HepG2 (cell line): ENCODE data around the gene ARFGEF3. TPM values are rescaled to one million over a fixed set of nuclear protein-coding genes. Genes with fewer than 3 reads are reported as not detected.

Experiments used
- ATAC-seq: fragments of 200-7000 bp; cut with Tn5 transposase; 3 replicates; pipeline ENCODE4 v1.9.1; 2020; ENCODE audit warnings: mild to moderate bottlenecking, moderate library complexity
- BruUV-seq: library from RNA; stranded (reverse); fragments of 400-500 nt; replicated peaks from 2 replicates; lab custom pipeline; 2021; lab: Mats Ljungman, UMichigan
- CTCF ChIA-PET: fragments of 300-600 bp; formaldehyde crosslinking; extraction: SDS; loops from one replicate; lab custom pipeline; 2021; ENCODE audit warnings: low total read pairs, inconsistent platforms, low intra/inter-chr PET ratio; lab: Yijun Ruan, JAX
- POLR2A ChIA-PET: fragments of 350-600 bp; sonication (Branson Sonifier 250); formaldehyde crosslinking; loops from one replicate; lab custom pipeline; 2020; ENCODE audit warnings: antibody characterized with exemption, inconsistent platforms; lab: Yijun Ruan, JAX
- DNase-seq: peaks from one replicate; pipeline ENCODE4 v3.0.0-alpha.2; 2015; ENCODE audit warnings: low spot score
- FAIRE-seq: peaks from 3 replicates; lab custom pipeline; 2011; peaks lifted over from hg19 to GRCh38; lab: Jason Lieb, UNC
- H2AFZ ChIP-seq: one replicate; pipeline ENCODE4 v1.6.1; 2011; ENCODE audit warnings: low read length, inconsistent platforms
- H3K27ac ChIP-seq: fragments of 300-600 bp; 3 replicates; pipeline ENCODE4 v1.8.0; 2011; ENCODE audit warnings: mixed run types, mild to moderate bottlenecking, mixed read lengths, low read length, inconsistent platforms; ENCODE audit not compliant: insufficient read depth; ENCODE audit errors: extremely low read length
- H3K27me3 ChIP-seq, 2 experiments: fragments of 200-600 bp in 1 of 2; 2 replicates in 1 of 2; 3 replicates in 1 of 2; pipeline versions ENCODE4 v1.6.0 to v1.8.0; 2011; ENCODE audit warnings: low read length in 2 of 2, mild to moderate bottlenecking in 2 of 2, moderate library complexity in 2 of 2, inconsistent platforms in 1 of 2; ENCODE audit not compliant: insufficient read depth in 2 of 2, control insufficient read depth in 1 of 2
- H3K36me3 ChIP-seq, 2 experiments: fragments of 200-600 bp in 1 of 2; replicated peaks in 1 of 2; 2 replicates in 1 of 2; 3 replicates in 1 of 2; pipeline versions ENCODE4 v1.5.1 to v1.8.0; 2011; ENCODE audit warnings: low read length in 2 of 2, inconsistent platforms in 1 of 2; ENCODE audit not compliant: insufficient read depth in 2 of 2, control insufficient read depth in 1 of 2
- H3K4me1 ChIP-seq: 2 replicates; pipeline ENCODE4 v1.5.1; 2012; ENCODE audit warnings: low read length, inconsistent platforms; ENCODE audit not compliant: insufficient read depth
- H3K4me2 ChIP-seq: 2 replicates; pipeline ENCODE4 v1.6.0; 2011; ENCODE audit warnings: low read depth, low read length, inconsistent platforms
- H3K4me3 ChIP-seq, 3 experiments: fragments of 200-600 bp in 1 of 3; sonication (generic), shearing (Covaris generic) in 1 of 3; replicated peaks in 1 of 3; 2 replicates each; pipeline ENCODE4 v1.5.1; 2011 to 2016; ENCODE audit warnings: low read length in 3 of 3, inconsistent platforms in 2 of 3, low read depth in 2 of 3, mild to moderate bottlenecking in 2 of 3, control low read depth in 1 of 3, mixed read lengths in 1 of 3; ENCODE audit not compliant: insufficient read depth in 1 of 3
- H3K79me2 ChIP-seq: one replicate; pipeline ENCODE4 v1.6.1; 2011; ENCODE audit warnings: low read length, inconsistent platforms; ENCODE audit not compliant: insufficient read depth
- H3K9ac ChIP-seq: 2 replicates; pipeline ENCODE4 v1.6.0; 2011; ENCODE audit warnings: mild to moderate bottlenecking, low read depth, low read length, inconsistent platforms; ENCODE audit not compliant: insufficient read depth
- H3K9me3 ChIP-seq: 2 replicates; pipeline ENCODE4 v1.5.1; 2012; ENCODE audit warnings: mild to moderate bottlenecking, low read length
- H4K20me1 ChIP-seq: 2 replicates; pipeline ENCODE4 v1.6.0; 2011; ENCODE audit warnings: inconsistent platforms, mild to moderate bottlenecking, low read length, moderate library complexity; ENCODE audit not compliant: insufficient read depth
- CBX5 ChIP-seq: sonication (generic); formaldehyde crosslinking; IDR thresholded peaks from 2 replicates; pipeline ENCODE4 v1.4.0; 2020; ENCODE audit warnings: missing genetic modification reagents, borderline replicate concordance
- DDIT3 ChIP-seq: sonication (generic); formaldehyde crosslinking; IDR thresholded peaks from 2 replicates; pipeline ENCODE4 v1.4.0; 2020; ENCODE audit warnings: mild to moderate bottlenecking, missing genetic modification reagents
- FLYWCH1 ChIP-seq: sonication (generic); formaldehyde crosslinking; IDR thresholded peaks from 2 replicates; pipeline ENCODE4 v1.8.1; 2023; ENCODE audit warnings: mild to moderate bottlenecking, missing genetic modification reagents
- FOSL2 ChIP-seq: sonication (generic); formaldehyde crosslinking; IDR thresholded peaks from 2 replicates; pipeline ENCODE4 v1.4.0; 2020; ENCODE audit warnings: missing genetic modification reagents
- FOXK2 ChIP-seq: fragments of 450-650 bp; IDR thresholded peaks from 2 replicates; pipeline ENCODE4 v1.6.1; 2016
- GZF1 ChIP-seq: sonication (generic); formaldehyde crosslinking; IDR thresholded peaks from 2 replicates; pipeline ENCODE4 v1.5.1; 2020; ENCODE audit warnings: mild to moderate bottlenecking, missing genetic modification reagents
- HMGXB4 ChIP-seq, 2 experiments: sonication (generic) in 1 of 2; formaldehyde crosslinking in 1 of 2; IDR thresholded peaks; 2 replicates each; pipeline versions ENCODE4 v1.4.0 to v1.6.1; 2018 to 2020; ENCODE audit warnings: missing genetic modification reagents in 2 of 2, borderline replicate concordance in 1 of 2, low read depth in 1 of 2, mild to moderate bottlenecking in 1 of 2, missing biosample characterization in 1 of 2
- HOXA3 ChIP-seq: sonication (generic); formaldehyde crosslinking; IDR thresholded peaks from 2 replicates; pipeline ENCODE4 v1.5.0; 2020; ENCODE audit warnings: missing genetic modification reagents
- KAT7 ChIP-seq: IDR thresholded peaks from 2 replicates; pipeline ENCODE4 v1.6.1; 2018; ENCODE audit warnings: borderline replicate concordance, missing compliant biosample characterization
- SIN3A ChIP-seq: IDR thresholded peaks from 2 replicates; pipeline ENCODE4 v1.6.1; 2011; ENCODE audit warnings: low read depth, mild to moderate bottlenecking, control low read depth, low read length, borderline replicate concordance
- TMF1 ChIP-seq: sonication (generic); formaldehyde crosslinking; IDR thresholded peaks from 2 replicates; pipeline ENCODE4 v1.8.1; 2022; ENCODE audit warnings: low read depth, missing genetic modification reagents
- ZBTB33 ChIP-seq: sonication (generic); formaldehyde crosslinking; IDR thresholded peaks from 2 replicates; pipeline ENCODE4 v1.4.0; 2020; ENCODE audit warnings: missing genetic modification reagents
- ZNF24 ChIP-seq: fragments of 450-650 bp; IDR thresholded peaks from 2 replicates; pipeline ENCODE4 v1.6.1; 2017; ENCODE audit warnings: antibody characterized with exemption, mild to moderate bottlenecking
- ZNF251 ChIP-seq: sonication (generic); formaldehyde crosslinking; IDR thresholded peaks from 2 replicates; pipeline ENCODE4 v1.9.0; 2021; ENCODE audit warnings: mild to moderate bottlenecking, missing genetic modification reagents
- ZNF431 ChIP-seq: sonication (generic); formaldehyde crosslinking; IDR thresholded peaks from 2 replicates; pipeline ENCODE4 v1.9.0; 2022; ENCODE audit warnings: missing genetic modification reagents, low read depth, mild to moderate bottlenecking, borderline replicate concordance
- ZNF614 ChIP-seq: IDR thresholded peaks from 2 replicates; pipeline ENCODE4 v1.6.1; 2018; ENCODE audit warnings: missing biosample characterization, missing genetic modification reagents, inconsistent platforms, borderline replicate concordance
- ZNF652 ChIP-seq: IDR thresholded peaks from 2 replicates; pipeline ENCODE4 v1.6.1; 2016; ENCODE audit warnings: low read depth, borderline replicate concordance
- ZNF737 ChIP-seq: sonication (generic); formaldehyde crosslinking; IDR thresholded peaks from 2 replicates; pipeline ENCODE4 v1.5.0; 2020; ENCODE audit warnings: missing genetic modification reagents, mild to moderate bottlenecking, borderline replicate concordance
- ZNF761 ChIP-seq: sonication (generic); formaldehyde crosslinking; conservative IDR thresholded peaks from 2 replicates; pipeline ENCODE4 v1.4.0; 2020; ENCODE audit warnings: mild to moderate bottlenecking, missing genetic modification reagents
- ZSCAN21 ChIP-seq: sonication (generic); formaldehyde crosslinking; IDR thresholded peaks from 2 replicates; pipeline ENCODE4 v1.8.0; 2022; ENCODE audit warnings: mild to moderate bottlenecking, missing genetic modification reagents, moderate library complexity, borderline replicate concordance
- WGBS: methylation state at CpG from one replicate; pipeline ENCODE4 v1.1.6; 2017; ENCODE audit warnings: low lambda C conversion rate; 5-methylcytosine and 5-hydroxymethylcytosine counted together
- in situ Hi-C: cut with HindIII; loops from 2 replicates; pipeline ENCODE4 v1.10.0; 2017; ENCODE audit warnings: low pct_unique_long_range_greater_than_20kb; ENCODE audit not compliant: extremely low pct_ligation_motif_present
- intact Hi-C: fragments of 100-400 bp; cut with micrococcal nuclease; formaldehyde crosslinking; loops from one replicate; pipeline ENCODE4 v1.10.0; 2022; ENCODE audit not compliant: unreplicated experiment
- polyA plus RNA-seq, 8 experiments: library from polyadenylated mRNA; depleted of rRNA in 3 of 8; stranded (reverse) in 7 of 8; unstranded in 1 of 8; fragments of >200 nt; fragmentation: Illumina TruSeq in 4 of 8; extraction: Trizol in 4 of 8; gene quantifications; 2 replicates each; pipeline versions ENCODE4 v1.2.1 to v1.2.3, GENCODE V29; 2011 to 2016; ENCODE audit warnings: low read depth in 4 of 8, missing spikeins in 1 of 8, mixed read lengths in 1 of 8; ENCODE audit not compliant: insufficient read depth in 1 of 8
- total RNA-seq, 5 experiments: library from RNA; depleted of rRNA; stranded (reverse); fragments of >200 nt; fragmentation: Illumina TruSeq; extraction: Trizol; gene quantifications; 2 replicates each; pipeline ENCODE4 v1.2.3, GENCODE V29; 2016; ENCODE audit warnings: low read depth in 1 of 5

The ARFGEF3 gene
- total and polyA plus RNA-seq, 2 of the 13 experiments (the other 11 are each of a cell fraction or from before 2014, with no cell fraction given) = 0.60 to 2.6 TPM

DNA sequence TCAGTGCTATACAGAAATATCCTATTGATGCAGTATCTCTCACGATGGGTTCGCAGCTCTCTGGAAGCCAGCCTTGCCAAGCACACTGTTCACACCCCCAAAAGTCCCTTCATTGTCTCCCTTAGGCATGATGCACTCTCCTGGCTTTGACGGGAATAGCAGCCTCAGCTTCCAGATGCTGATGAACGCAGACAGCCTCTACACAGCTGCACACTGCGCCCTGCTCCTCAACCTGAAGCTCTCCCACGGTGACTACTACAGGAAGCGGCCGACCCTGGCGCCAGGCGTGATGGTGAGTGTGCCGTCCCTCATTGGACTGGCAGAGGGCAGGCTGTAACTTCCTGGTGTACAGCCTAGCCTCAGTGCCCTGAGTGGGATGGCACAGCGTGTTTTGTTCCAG lies 116.6 kb downstream of the ARFGEF3 start:
- ATAC-seq (peak; percentile 97), FAIRE-seq (peak; percentile 61), DNase-seq (peak; percentile 64)
- H3K36me3 ChIP-seq = no peaks in the 10 kb centered on the region
- no peak overlapping the region for H3K27ac ChIP-seq
- no peak overlapping the region for H3K4me3 ChIP-seq
- no peaks in the 10 kb centered on the region for H3K4me1 ChIP-seq
- ChIA-PET POLR2A (no interaction called here), CTCF (interaction anchor here (1.4 to 5.6 kb wide), 3 partner anchors 11 to 163 kb away, joined by 3 to 51 read pairs (median 5); partner anchors contain the start of gene ARFGEF3)
- no peak overlapping the region for H3K9ac ChIP-seq
- no peak overlapping the region for H2AFZ ChIP-seq
- in situ Hi-C loops = loop anchor here (25.0 kb wide), 1 partner anchor 309 kb away; no protein-coding TSS in a partner anchor
- H3K4me2 ChIP-seq = no peak overlapping the region
- H3K27me3 ChIP-seq = no peaks in the 10 kb centered on the region
- intact Hi-C loops = loop anchor here (1.0 to 5.0 kb wide), 3 partner anchors 56 to 162 kb away; partner anchors contain the start of gene ARFGEF3
- H3K9me3 ChIP-seq = no peaks in the 10 kb centered on the region
- H4K20me1 ChIP-seq = no peaks in the 10 kb centered on the region
- 37% methylated on average over 10 of the region's 12 CpGs for WGBS
- BruUV-seq = no TSS peak
- no peaks in the 10 kb centered on the region for H3K79me2 ChIP-seq
- TF ChIP-seq HOXA3 (CRISPR knock-in tag) = 0 out of 2 replicates have a peak, but pooled peaks have one; percentile 40
- TF ChIP-seq HMGXB4 (CRISPR knock-in tag; IDR thresholded peaks at IDR 0.05; ENCODE audit: borderline replicate concordance in 1 of 2, low read depth in 1 of 2) = peak in 1 of 2 experiments; percentile 49; a peak in 1 of 4 replicates
- TF ChIP-seq GZF1 = no peak
- peak; percentile 59; the same call in 1 of the 2 replicates for TF ChIP-seq ZNF251 (CRISPR knock-in tag)
- no peak for TF ChIP-seq DDIT3 (CRISPR knock-in tag)
- TF ChIP-seq KAT7 = no peak
- 0 out of 2 replicates have a peak, but pooled peaks have one; percentile 27 for TF ChIP-seq ZNF431 (CRISPR knock-in tag)
- TF ChIP-seq ZNF614 = peak; percentile 40; the same call in 1 of the 2 replicates
- TF ChIP-seq ZNF737 (CRISPR knock-in tag) = no peak
- TF ChIP-seq ZNF652 (CRISPR knock-in tag) = no peak
- 0 out of 2 replicates have a peak, but pooled peaks have one; percentile 54 for TF ChIP-seq CBX5 (CRISPR knock-in tag)
- no peak for TF ChIP-seq FLYWCH1 (CRISPR knock-in tag)
- no peak for TF ChIP-seq ZSCAN21 (CRISPR knock-in tag)
- TF ChIP-seq FOXK2 = no peak
- no peak for TF ChIP-seq SIN3A
- no peak for TF ChIP-seq ZNF24
- peak; percentile 68; the same call in 1 of the 2 replicates for TF ChIP-seq ZBTB33 (CRISPR knock-in tag)
- 0 out of 2 replicates have a peak, but pooled peaks have one; percentile 13 for TF ChIP-seq FOSL2 (CRISPR knock-in tag)
- TF ChIP-seq ZNF761 (CRISPR knock-in tag) = 0 out of 2 replicates have a peak, but pooled peaks have one; percentile 40
- no peak for TF ChIP-seq TMF1
